IMR-90 (cell line): ENCODE results near the gene PRRG2. TPM values are rescaled to one million over a fixed set of nuclear protein-coding genes. Genes with fewer than 3 reads are reported as not detected.

Experiments
- ATAC-seq: fragments of 200-7000 bp; cut with Tn5 transposase; 2 replicates; pipeline ENCODE4 v1.9.1; 2020; ENCODE audit warnings: low read depth, mild to moderate bottlenecking, moderate library complexity
- BruUV-seq: library from RNA; stranded (reverse); fragments of 400-500 nt; replicated peaks from 2 replicates; lab custom pipeline; 2021; lab: Mats Ljungman, UMichigan
- CTCF ChIA-PET: fragments of 300-600 bp; formaldehyde crosslinking; extraction: SDS; loops from one replicate; lab custom pipeline; 2021; ENCODE audit warnings: antibody characterized with exemption; lab: Yijun Ruan, JAX
- POLR2A ChIA-PET: fragments of 300-600 bp; sonication (Branson Sonifier 250); formaldehyde crosslinking; loops from one replicate; lab custom pipeline; 2022; ENCODE audit warnings: antibody characterized with exemption; ENCODE audit not compliant: unreplicated experiment; lab: Charles Lee
- DNase-seq: peaks from one replicate; pipeline ENCODE4 v3.0.0; 2013
- H2AFZ ChIP-seq: replicated peaks from 2 replicates; pipeline ENCODE3; 2013; ENCODE audit warnings: low read length, mild to moderate bottlenecking; ENCODE audit not compliant: poor library complexity
- H2AK5ac ChIP-seq: 2 replicates; pipeline ENCODE4 v1.6.1; 2013; ENCODE audit warnings: low read depth, low read length, inconsistent platforms
- H2AK9ac ChIP-seq: replicated peaks from 2 replicates; pipeline ENCODE3; 2013; ENCODE audit warnings: mild to moderate bottlenecking, low read depth, low read length, moderate library complexity; ENCODE audit not compliant: poor library complexity
- H2BK120ac ChIP-seq: 2 replicates; pipeline ENCODE4 v1.6.1; 2013; ENCODE audit warnings: low read depth, low read length, inconsistent platforms
- H2BK15ac ChIP-seq: 3 replicates; pipeline ENCODE4 v1.6.1; 2013; ENCODE audit warnings: low read depth, low read length, inconsistent platforms
- H2BK20ac ChIP-seq: 2 replicates; pipeline ENCODE4 v1.6.1; 2013; ENCODE audit warnings: low read depth, mild to moderate bottlenecking, inconsistent platforms, low read length, moderate library complexity
- H2BK5ac ChIP-seq: 2 replicates; pipeline ENCODE4 v1.6.1; 2013; ENCODE audit warnings: mild to moderate bottlenecking, low read depth, low read length, inconsistent platforms; ENCODE audit not compliant: poor library complexity, severe bottlenecking
- H3K14ac ChIP-seq: replicated peaks from 2 replicates; pipeline ENCODE4 v1.6.1; 2013; ENCODE audit warnings: low read depth, low read length, inconsistent platforms
- H3K18ac ChIP-seq: 2 replicates; pipeline ENCODE4 v1.6.1; 2013; ENCODE audit warnings: low read depth, low read length, control low read depth
- H3K23ac ChIP-seq: 2 replicates; pipeline ENCODE4 v1.6.1; 2013; ENCODE audit warnings: low read depth, low read length, inconsistent platforms
- H3K27ac ChIP-seq: 2 replicates; pipeline ENCODE4 v1.5.1; 2013; ENCODE audit warnings: mild to moderate bottlenecking, control low read depth, low read length; ENCODE audit not compliant: insufficient read depth
- H3K27me3 ChIP-seq: 2 replicates; pipeline ENCODE4 v1.6.1; 2013; ENCODE audit warnings: low read length; ENCODE audit not compliant: control insufficient read depth, insufficient read depth
- H3K36me3 ChIP-seq: 2 replicates; pipeline ENCODE4 v1.6.1; 2013; ENCODE audit warnings: low read length, mixed read lengths; ENCODE audit not compliant: control insufficient read depth, insufficient read depth
- H3K4ac ChIP-seq: 2 replicates; pipeline ENCODE4 v1.6.1; 2013; ENCODE audit warnings: low read depth, low read length, inconsistent platforms
- H3K4me1 ChIP-seq: 2 replicates; pipeline ENCODE4 v1.6.1; 2013; ENCODE audit warnings: low read length, mixed read lengths; ENCODE audit not compliant: control insufficient read depth, insufficient read depth
- H3K4me2 ChIP-seq: 2 replicates; pipeline ENCODE4 v1.6.1; 2013; ENCODE audit warnings: low read depth, mild to moderate bottlenecking, control low read depth, low read length, moderate library complexity
- H3K4me3 ChIP-seq: 2 replicates; pipeline ENCODE4 v1.5.1; 2013; ENCODE audit warnings: low read depth, mild to moderate bottlenecking, control low read depth, low read length, moderate library complexity; ENCODE audit not compliant: insufficient read depth
- H3K56ac ChIP-seq: 2 replicates; pipeline ENCODE4 v1.6.1; 2013; ENCODE audit warnings: low read length, inconsistent platforms; ENCODE audit not compliant: insufficient read depth; ENCODE audit errors: extremely low read depth
- H3K79me1 ChIP-seq, 2 experiments: 2 replicates each; pipeline ENCODE4 v1.6.1; 2013; ENCODE audit warnings: low read length in 2 of 2, inconsistent platforms in 1 of 2, low read depth in 1 of 2
- H3K9ac ChIP-seq: 2 replicates; pipeline ENCODE4 v1.6.1; 2013; ENCODE audit warnings: low read depth, low read length, control low read depth
- H3K9me1 ChIP-seq: 2 replicates; pipeline ENCODE4 v1.6.1; 2013; ENCODE audit warnings: low read length, inconsistent platforms; ENCODE audit not compliant: insufficient read depth
- H3K9me3 ChIP-seq: 2 replicates; pipeline ENCODE4 v1.6.1; 2013; ENCODE audit warnings: low read length; ENCODE audit not compliant: control insufficient read depth, insufficient read depth
- H4K20me1 ChIP-seq: 2 replicates; pipeline ENCODE4 v1.6.1; 2013; ENCODE audit warnings: low read length, inconsistent platforms; ENCODE audit not compliant: insufficient read depth
- H4K5ac ChIP-seq: 2 replicates; pipeline ENCODE4 v1.6.1; 2013; ENCODE audit warnings: mild to moderate bottlenecking, low read depth, low read length, control low read depth
- H4K8ac ChIP-seq, 2 experiments: 2 replicates each; pipeline ENCODE4 v1.6.1; 2013; ENCODE audit warnings: low read depth in 2 of 2, low read length in 2 of 2, control low read depth in 1 of 2, inconsistent platforms in 1 of 2
- H4K91ac ChIP-seq: 2 replicates; pipeline ENCODE4 v1.6.1; 2013; ENCODE audit warnings: low read depth, low read length, inconsistent platforms; ENCODE audit not compliant: insufficient read depth
- MXI1 ChIP-seq: IDR thresholded peaks from 2 replicates; pipeline ENCODE4 v1.6.1; 2012; ENCODE audit warnings: low read depth, mild to moderate bottlenecking, low read length, moderate library complexity, borderline replicate concordance
- RAD21 ChIP-seq: IDR thresholded peaks from 2 replicates; pipeline ENCODE4 v1.6.1; 2012; ENCODE audit warnings: low read length, improper control_type of control experiment
- SMC3 ChIP-seq: fragments of 150-350 bp; IDR thresholded peaks from 2 replicates; pipeline ENCODE4 v1.6.1; 2016; ENCODE audit warnings: low read depth, mild to moderate bottlenecking, antibody characterized with exemption, low read length, moderate library complexity
- USF2 ChIP-seq: fragments of 150-350 bp; IDR thresholded peaks from 2 replicates; pipeline ENCODE4 v1.6.1; 2017; ENCODE audit warnings: mild to moderate bottlenecking, antibody characterized with exemption, low read length, low read depth
- WGBS, 2 experiments: methylation state at CpG; one replicate each; pipeline versions ENCODE4 v1.1.5 to v1.1.7; 2013; ENCODE audit warnings: missing lambda C conversion rate in 2 of 2; ENCODE audit not compliant: insufficient read length in 1 of 2; ENCODE audit errors: extremely low coverage in 2 of 2; 5-methylcytosine and 5-hydroxymethylcytosine counted together
- dilution Hi-C: fragments of 300-500 bp; cut with HindIII; formaldehyde crosslinking; loops from one replicate; pipeline ENCODE4 v1.14.3; 2018; ENCODE audit warnings: low sequenced_read_pairs; ENCODE audit not compliant: unreplicated experiment
- in situ Hi-C: fragments of 300-500 bp; cut with MboI; formaldehyde crosslinking; loops from 3 replicates; pipeline ENCODE4 v1.14.3; 2019; ENCODE audit warnings: low sequenced_read_pairs, inconsistent platforms, mixed read lengths
- intact Hi-C: fragments of 100-400 bp; cut with micrococcal nuclease; formaldehyde crosslinking; loops from 2 replicates; pipeline ENCODE4 v1.10.0; 2022
- polyA plus RNA-seq, 3 experiments: library from polyadenylated mRNA; depleted of rRNA; stranded (reverse); fragments of >200 nt; gene quantifications; 2 replicates each; pipeline ENCODE4 v1.2.3, GENCODE V29; 2012; ENCODE audit warnings: low replicate concordance in 1 of 3
- total RNA-seq: library from RNA; depleted of rRNA; stranded (reverse); fragments of >200 nt; gene quantifications from 2 replicates; pipeline ENCODE4 v1.2.3, GENCODE V29; 2012
- TF ChIP-seq, protein P1 (sequence below): fragments of 150-350 bp; IDR thresholded peaks from 2 replicates; pipeline ENCODE4 v1.6.1; 2016; ENCODE audit warnings: low read depth, mild to moderate bottlenecking, low read length, moderate library complexity, borderline replicate concordance

PRRG2 gene
- total and polyA plus RNA-seq, 2 of the 4 experiments (the other 2 are of a cell fraction) = 0.14 to 0.54 TPM

- Histone ChIP-seq H4K5ac (no peak overlapping the region), H3K36me3 (peaks cover 46% of the 10 kb centered on the region), H3K14ac (peak overlapping the region; percentile 55), H3K56ac (no peak overlapping the region), H2AK9ac (peak overlapping the region; percentile 2), H3K4ac (peak overlapping the region; percentile 84; the same call in 1 of the 2 replicates), H3K9me1 (peaks cover 10% of the 10 kb centered on the region), H2BK120ac (peak overlapping the region; percentile 25; the same call in 1 of the 2 replicates), H3K23ac (peak overlapping the region; percentile 82), H3K27ac (no peak overlapping the region), H3K9me3 (no peaks in the 10 kb centered on the region), H2AK5ac (peak overlapping the region; percentile 88), H3K4me1 (peaks cover 16% of the 10 kb centered on the region), H3K27me3 (no peaks in the 10 kb centered on the region), H3K9ac (no peak overlapping the region), H2BK5ac (peak overlapping the region; percentile 14), H2BK20ac (peak overlapping the region; percentile 27; the same call in 1 of the 2 replicates), H2BK15ac (peak overlapping the region; percentile 22; the same call in 1 of the 3 replicates), H4K8ac (peak overlapping the region in 1 of 2 experiments; percentile 36; a peak in 1 of 4 replicates), H3K79me1 (peaks cover 33 to 80% of the 10 kb centered on the region in 2 experiments), H2AFZ (peak overlapping the region; percentile 1), H3K18ac (no peak overlapping the region), H4K20me1 (peaks cover 38% of the 10 kb centered on the region), H3K4me3 (no peak overlapping the region), H3K4me2 (no peak overlapping the region), H4K91ac (peak overlapping the region; percentile 58; the same call in 1 of the 2 replicates)
- ChIA-PET CTCF (no interaction called here), POLR2A (no interaction called here)
- in situ Hi-C loops (no loop called here), dilution Hi-C loops (no loop called here), intact Hi-C loops (no loop called here)
- ATAC-seq (no peak), DNase-seq (no peak)
- no TSS peak for BruUV-seq
- no peak for TF ChIP-seq MXI1
- TF ChIP-seq, protein P1, sequence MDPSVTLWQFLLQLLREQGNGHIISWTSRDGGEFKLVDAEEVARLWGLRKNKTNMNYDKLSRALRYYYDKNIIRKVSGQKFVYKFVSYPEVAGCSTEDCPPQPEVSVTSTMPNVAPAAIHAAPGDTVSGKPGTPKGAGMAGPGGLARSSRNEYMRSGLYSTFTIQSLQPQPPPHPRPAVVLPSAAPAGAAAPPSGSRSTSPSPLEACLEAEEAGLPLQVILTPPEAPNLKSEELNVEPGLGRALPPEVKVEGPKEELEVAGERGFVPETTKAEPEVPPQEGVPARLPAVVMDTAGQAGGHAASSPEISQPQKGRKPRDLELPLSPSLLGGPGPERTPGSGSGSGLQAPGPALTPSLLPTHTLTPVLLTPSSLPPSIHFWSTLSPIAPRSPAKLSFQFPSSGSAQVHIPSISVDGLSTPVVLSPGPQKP = no peak
- no peak for TF ChIP-seq SMC3
- no peak for TF ChIP-seq RAD21
- peak; percentile 57 for TF ChIP-seq USF2
- 87% methylated on average over 3 of the region's 4 CpGs; no CpG with 5 or more reads in 1 of the 2 experiments for WGBS, 2 experiments
These were observed 32.3 kb downstream of the PRRG2 start for GRCh38 chr19:49613374-49613773.
